Measurements from ENCODE around the gene GASK1B.

DNA sequence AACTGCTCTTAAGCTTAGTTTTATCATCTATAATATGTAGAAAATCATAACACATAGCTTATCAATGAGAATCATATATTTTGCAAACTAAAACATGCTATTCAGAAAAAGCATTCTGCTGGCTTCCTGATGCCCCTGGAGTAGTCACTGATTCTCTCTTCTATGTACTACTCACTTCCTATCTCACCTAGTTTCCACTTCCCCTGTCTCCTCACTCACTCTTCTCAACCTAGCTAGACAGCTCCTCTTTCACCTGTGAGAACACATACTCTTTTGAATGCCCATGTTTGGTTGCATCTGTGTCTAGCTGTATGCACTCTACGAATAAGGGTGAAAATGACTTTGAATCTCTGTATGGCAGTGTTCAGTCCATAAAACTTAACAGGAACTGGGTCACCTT is 46.8 kb upstream of the GASK1B start:
- TF ChIP-seq, protein P1, sequence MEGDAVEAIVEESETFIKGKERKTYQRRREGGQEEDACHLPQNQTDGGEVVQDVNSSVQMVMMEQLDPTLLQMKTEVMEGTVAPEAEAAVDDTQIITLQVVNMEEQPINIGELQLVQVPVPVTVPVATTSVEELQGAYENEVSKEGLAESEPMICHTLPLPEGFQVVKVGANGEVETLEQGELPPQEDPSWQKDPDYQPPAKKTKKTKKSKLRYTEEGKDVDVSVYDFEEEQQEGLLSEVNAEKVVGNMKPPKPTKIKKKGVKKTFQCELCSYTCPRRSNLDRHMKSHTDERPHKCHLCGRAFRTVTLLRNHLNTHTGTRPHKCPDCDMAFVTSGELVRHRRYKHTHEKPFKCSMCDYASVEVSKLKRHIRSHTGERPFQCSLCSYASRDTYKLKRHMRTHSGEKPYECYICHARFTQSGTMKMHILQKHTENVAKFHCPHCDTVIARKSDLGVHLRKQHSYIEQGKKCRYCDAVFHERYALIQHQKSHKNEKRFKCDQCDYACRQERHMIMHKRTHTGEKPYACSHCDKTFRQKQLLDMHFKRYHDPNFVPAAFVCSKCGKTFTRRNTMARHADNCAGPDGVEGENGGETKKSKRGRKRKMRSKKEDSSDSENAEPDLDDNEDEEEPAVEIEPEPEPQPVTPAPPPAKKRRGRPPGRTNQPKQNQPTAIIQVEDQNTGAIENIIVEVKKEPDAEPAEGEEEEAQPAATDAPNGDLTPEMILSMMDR (IDR thresholded peaks at IDR 0.05), result no peak
- TF ChIP-seq POLR2A (IDR thresholded peaks at IDR 0.05), result no peak

Measured in heart left ventricle (tissue), 13 donors.